ENCODE results near the gene TBC1D9B.

Gene TBC1D9B

GRCh38 chr5:179913461-179913860 lies 5.8 kb upstream of the TBC1D9B start:
- Histone ChIP-seq H3K4me1 (ENCODE audit: control insufficient read depth, insufficient read depth, low read depth, low read length) (peaks cover 12% of the 10 kb centered on the region), H2BK12ac (ENCODE audit: low read length in 2 of 2) (no peak overlapping the region), H3K18ac (ENCODE audit: low read depth in 1 of 2, low read length in 2 of 2) (no peak overlapping the region), H3K9ac (ENCODE audit: low read length) (no peak overlapping the region), H3K27me3 (ENCODE audit: control insufficient read depth in 1 of 2, insufficient read depth in 1 of 2, low read length in 2 of 2) (no peaks in the 10 kb centered on the region), H3K27ac (ENCODE audit: low read length, poor library complexity, severe bottlenecking) (no peak overlapping the region), H2BK5ac (ENCODE audit: low read depth, low read length, poor library complexity, severe bottlenecking) (no peak overlapping the region), H3K4me3 (ENCODE audit: insufficient read depth in 1 of 2, low read depth in 1 of 2, low read length in 2 of 2) (no peak overlapping the region), H4K8ac (ENCODE audit: low read length) (no peak overlapping the region), H3K23ac (ENCODE audit: low read length in 2 of 2) (no peak overlapping the region), H4K91ac (ENCODE audit: low read length) (no peak overlapping the region), H3K36me3 (ENCODE audit: control insufficient read depth in 1 of 2, insufficient read depth in 2 of 2, low read depth in 1 of 2, low read length in 2 of 2) (no peaks in the 10 kb centered on the region), H3K14ac (ENCODE audit: low read length in 2 of 2) (peak overlapping the region in 1 of 2 experiments; percentile 22), H2BK120ac (ENCODE audit: low read depth, low read length) (no peak overlapping the region), H3K9me3 (ENCODE audit: control insufficient read depth, low read length) (no peaks in the 10 kb centered on the region), H2AK5ac (ENCODE audit: low read length, severe bottlenecking) (no peak overlapping the region), H3K79me1 (replicated peaks; ENCODE audit: low read length, poor library complexity, severe bottlenecking) (no peaks in the 10 kb centered on the region), H3K4ac (ENCODE audit: low read depth in 1 of 2, low read length in 2 of 2) (no peak overlapping the region), H3K4me2 (ENCODE audit: low read length, poor library complexity, severe bottlenecking) (no peak overlapping the region), H2BK15ac (ENCODE audit: low read depth, poor library complexity, severe bottlenecking) (no peak overlapping the region), H2AFZ (ENCODE audit: low read depth, low read length) (no peak overlapping the region)
- no peak for DNase-seq
- WGBS = 91% methylated on average over 9 of the region's 9 CpGs

- no peak overlapping the region for H3K18ac ChIP-seq (ENCODE audit: low read depth in 1 of 2, low read length in 2 of 2)
- no peak overlapping the region for H3K4me3 ChIP-seq (ENCODE audit: insufficient read depth in 1 of 2, low read depth in 1 of 2, low read length in 2 of 2)
- H2BK120ac ChIP-seq (ENCODE audit: low read depth, low read length) = no peak overlapping the region
- no peak overlapping the region for H3K4ac ChIP-seq (ENCODE audit: low read depth in 1 of 2, low read length in 2 of 2)
- H2BK12ac ChIP-seq (ENCODE audit: low read length in 2 of 2) = no peak overlapping the region
- no peak overlapping the region for H4K91ac ChIP-seq (ENCODE audit: low read length)
- no peak overlapping the region for H2BK15ac ChIP-seq (ENCODE audit: low read depth, poor library complexity, severe bottlenecking)
- no peaks in the 10 kb centered on the region for H3K9me3 ChIP-seq (ENCODE audit: control insufficient read depth, low read length)
- no peak overlapping the region for H3K14ac ChIP-seq (ENCODE audit: low read length in 2 of 2)
- DNase-seq = no peak
- no peak overlapping the region for H4K8ac ChIP-seq (ENCODE audit: low read length)
- 93% methylated on average over 18 of the region's 19 CpGs for WGBS
- no peak overlapping the region for H2BK5ac ChIP-seq (ENCODE audit: low read depth, low read length, poor library complexity, severe bottlenecking)
- H2AFZ ChIP-seq (ENCODE audit: low read depth, low read length) = no peak overlapping the region
- peaks cover 13% of the 10 kb centered on the region for H3K4me1 ChIP-seq (ENCODE audit: control insufficient read depth, insufficient read depth, low read depth, low read length)
- H3K27me3 ChIP-seq (ENCODE audit: control insufficient read depth in 1 of 2, insufficient read depth in 1 of 2, low read length in 2 of 2) = no peaks in the 10 kb centered on the region
- no peaks in the 10 kb centered on the region for H3K79me1 ChIP-seq (replicated peaks; ENCODE audit: low read length, poor library complexity, severe bottlenecking)
- no peak overlapping the region for H3K23ac ChIP-seq (ENCODE audit: low read length in 2 of 2)
- no peak overlapping the region for H3K4me2 ChIP-seq (ENCODE audit: low read length, poor library complexity, severe bottlenecking)
- no peak overlapping the region for H2AK5ac ChIP-seq (ENCODE audit: low read length, severe bottlenecking)
- H3K9ac ChIP-seq (ENCODE audit: low read length) = no peak overlapping the region
- no peaks in the 10 kb centered on the region for H3K36me3 ChIP-seq (ENCODE audit: control insufficient read depth in 1 of 2, insufficient read depth in 2 of 2, low read depth in 1 of 2, low read length in 2 of 2)
- H3K27ac ChIP-seq (ENCODE audit: low read length, poor library complexity, severe bottlenecking) = no peak overlapping the region
These were observed 5.3 kb upstream of the TBC1D9B start for GRCh38 chr5:179912951-179913350.

GRCh38 chr5:179912386-179912785 lies 4.7 kb upstream of the TBC1D9B start:
- H3K27me3 ChIP-seq (ENCODE audit: control insufficient read depth in 1 of 2, insufficient read depth in 1 of 2, low read length in 2 of 2) = no peaks in the 10 kb centered on the region
- no peak overlapping the region for H3K9ac ChIP-seq (ENCODE audit: low read length)
- H3K4me3 ChIP-seq (ENCODE audit: insufficient read depth in 1 of 2, low read depth in 1 of 2, low read length in 2 of 2) = no peak overlapping the region
- no peak overlapping the region for H4K8ac ChIP-seq (ENCODE audit: low read length)
- no peak overlapping the region for H3K23ac ChIP-seq (ENCODE audit: low read length in 2 of 2)
- H2AFZ ChIP-seq (ENCODE audit: low read depth, low read length) = no peak overlapping the region
- H3K14ac ChIP-seq (ENCODE audit: low read length in 2 of 2) = no peak overlapping the region
- WGBS = 80% methylated on average over 5 of the region's 7 CpGs
- H3K36me3 ChIP-seq (ENCODE audit: control insufficient read depth in 1 of 2, insufficient read depth in 2 of 2, low read depth in 1 of 2, low read length in 2 of 2) = no peaks in the 10 kb centered on the region
- H2BK12ac ChIP-seq (ENCODE audit: low read length in 2 of 2) = no peak overlapping the region
- H2BK120ac ChIP-seq (ENCODE audit: low read depth, low read length) = no peak overlapping the region
- H3K4ac ChIP-seq (ENCODE audit: low read depth in 1 of 2, low read length in 2 of 2) = no peak overlapping the region
- no peak overlapping the region for H2AK5ac ChIP-seq (ENCODE audit: low read length, severe bottlenecking)
- H3K4me1 ChIP-seq (ENCODE audit: control insufficient read depth, insufficient read depth, low read depth, low read length) = peaks cover 14% of the 10 kb centered on the region
- no peak overlapping the region for H4K91ac ChIP-seq (ENCODE audit: low read length)
- no peak overlapping the region for H2BK15ac ChIP-seq (ENCODE audit: low read depth, poor library complexity, severe bottlenecking)
- H3K4me2 ChIP-seq (ENCODE audit: low read length, poor library complexity, severe bottlenecking) = no peak overlapping the region
- H3K9me3 ChIP-seq (ENCODE audit: control insufficient read depth, low read length) = no peaks in the 10 kb centered on the region
- H2BK5ac ChIP-seq (ENCODE audit: low read depth, low read length, poor library complexity, severe bottlenecking) = no peak overlapping the region
- H3K27ac ChIP-seq (ENCODE audit: low read length, poor library complexity, severe bottlenecking) = no peak overlapping the region
- H3K18ac ChIP-seq (ENCODE audit: low read depth in 1 of 2, low read length in 2 of 2) = no peak overlapping the region
- DNase-seq = no peak
- no peaks in the 10 kb centered on the region for H3K79me1 ChIP-seq (replicated peaks; ENCODE audit: low read length, poor library complexity, severe bottlenecking)

GRCh38 chr5:179909224-179909623 lies 1.5 kb upstream of the TBC1D9B start:
- Histone ChIP-seq H3K14ac (ENCODE audit: low read length in 2 of 2) (no peak overlapping the region), H2AK5ac (ENCODE audit: low read length, severe bottlenecking) (no peak overlapping the region), H3K4me1 (ENCODE audit: control insufficient read depth, insufficient read depth, low read depth, low read length) (peaks cover 23% of the 10 kb centered on the region), H4K91ac (ENCODE audit: low read length) (no peak overlapping the region), H3K18ac (ENCODE audit: low read depth in 1 of 2, low read length in 2 of 2) (no peak overlapping the region), H2AFZ (ENCODE audit: low read depth, low read length) (no peak overlapping the region), H2BK5ac (ENCODE audit: low read depth, low read length, poor library complexity, severe bottlenecking) (no peak overlapping the region), H2BK120ac (ENCODE audit: low read depth, low read length) (no peak overlapping the region), H3K23ac (ENCODE audit: low read length in 2 of 2) (no peak overlapping the region), H3K79me1 (replicated peaks; ENCODE audit: low read length, poor library complexity, severe bottlenecking) (peaks cover 12% of the 10 kb centered on the region), H2BK15ac (ENCODE audit: low read depth, poor library complexity, severe bottlenecking) (no peak overlapping the region), H3K36me3 (ENCODE audit: control insufficient read depth in 1 of 2, insufficient read depth in 2 of 2, low read depth in 1 of 2, low read length in 2 of 2) (peaks cover 8 to 14% of the 10 kb centered on the region in 2 experiments), H2BK12ac (ENCODE audit: low read length in 2 of 2) (no peak overlapping the region), H3K4me3 (ENCODE audit: insufficient read depth in 1 of 2, low read depth in 1 of 2, low read length in 2 of 2) (no peak overlapping the region), H3K4ac (ENCODE audit: low read depth in 1 of 2, low read length in 2 of 2) (no peak overlapping the region), H3K4me2 (ENCODE audit: low read length, poor library complexity, severe bottlenecking) (no peak overlapping the region), H3K9me3 (ENCODE audit: control insufficient read depth, low read length) (no peaks in the 10 kb centered on the region), H4K8ac (ENCODE audit: low read length) (no peak overlapping the region), H3K9ac (ENCODE audit: low read length) (no peak overlapping the region), H3K27me3 (ENCODE audit: control insufficient read depth in 1 of 2, insufficient read depth in 1 of 2, low read length in 2 of 2) (no peaks in the 10 kb centered on the region), H3K27ac (ENCODE audit: low read length, poor library complexity, severe bottlenecking) (no peak overlapping the region)
- no peak for DNase-seq
- WGBS = over 99% methylated on average over 6 of the region's 6 CpGs
